B cell (primary cell): ENCODE results near the gene HOXC6. TPM values are rescaled to one million over a fixed set of nuclear protein-coding genes. Genes with fewer than 3 reads are reported as not detected.

Experiments
- ATAC-seq: fragments of 200-7000 bp; cut with Tn5 transposase; one replicate; pipeline ENCODE4 v1.10.0; 2021; ENCODE audit warnings: low read depth, mild to moderate bottlenecking, moderate number of reproducible peaks, moderate library complexity
- CTCF ChIA-PET: fragments of 350-600 bp; sonication (Branson Sonifier 250); formaldehyde crosslinking; loops from one replicate; lab custom pipeline; 2021; ENCODE audit warnings: antibody characterized with exemption, inconsistent platforms; lab: Charles Lee
- POLR2A ChIA-PET: fragments of 350-600 bp; sonication (Branson Sonifier 250); formaldehyde crosslinking; loops from one replicate; lab custom pipeline; 2021; ENCODE audit warnings: antibody characterized with exemption; lab: Charles Lee
- DNase-seq: peaks from one replicate; pipeline ENCODE4 v3.0.0; 2013
- H2AFZ ChIP-seq: 2 replicates; pipeline ENCODE4 v1.6.1; 2012; ENCODE audit warnings: mild to moderate bottlenecking, low read depth, low read length; ENCODE audit not compliant: insufficient read depth, poor library complexity, severe bottlenecking
- H3K27ac ChIP-seq, 2 donors: 1 replicate in 1 of 2; 2 replicates in 1 of 2; pipeline ENCODE4 v1.5.1; 2012 to 2013; ENCODE audit warnings: low read length in 2 of 2, mild to moderate bottlenecking in 2 of 2, moderate library complexity in 1 of 2
- H3K27me3 ChIP-seq, 4 experiments: fragments of 200-600 bp in 1 of 4; sonication (generic) in 1 of 4; replicated peaks in 1 of 4; 1 replicate in 2 of 4; 2 replicates in 2 of 4; pipeline versions ENCODE4 v1.6.1 to v1.7.0; 2013 to 2016; ENCODE audit warnings: low read length in 3 of 4, mild to moderate bottlenecking in 2 of 4, mixed read lengths in 1 of 4, moderate library complexity in 1 of 4; ENCODE audit not compliant: insufficient read depth in 4 of 4, control insufficient read depth in 3 of 4; ENCODE audit errors: control extremely low read depth in 1 of 4
- H3K36me3 ChIP-seq, 2 experiments: replicated peaks in 1 of 2; 1 replicate in 1 of 2; 2 replicates in 1 of 2; pipeline versions ENCODE4 v1.6.1 to v1.7.1; 2013; ENCODE audit warnings: low read length in 1 of 2; ENCODE audit not compliant: insufficient read depth in 2 of 2, control insufficient read depth in 1 of 2; ENCODE audit errors: control extremely low read depth in 1 of 2, extremely low read depth in 1 of 2
- H3K4me1 ChIP-seq, 2 donors: fragments of 200-600 bp in 1 of 2; sonication (generic) in 1 of 2; 1 replicate in 1 of 2; 2 replicates in 1 of 2; pipeline versions ENCODE4 v1.5.1 to v1.6.1; 2013 to 2017; ENCODE audit warnings: low read length in 2 of 2; ENCODE audit not compliant: control insufficient read depth in 2 of 2, insufficient read depth in 2 of 2
- H3K4me2 ChIP-seq: replicated peaks from 2 replicates; pipeline ENCODE3; 2012; ENCODE audit warnings: mild to moderate bottlenecking, low read depth, low read length; ENCODE audit not compliant: poor library complexity, severe bottlenecking
- H3K4me3 ChIP-seq, 5 experiments: fragments of 200-600 bp in 1 of 5; sonication (generic) in 1 of 5; 1 replicate in 3 of 5; 2 replicates in 2 of 5; pipeline versions ENCODE4 v1.5.1 to v1.7.0; 2011 to 2016; ENCODE audit warnings: low read length in 4 of 5, mild to moderate bottlenecking in 4 of 5, low read depth in 2 of 5, control low read depth in 1 of 5, moderate library complexity in 1 of 5; ENCODE audit not compliant: insufficient read depth in 1 of 5; ENCODE audit errors: control extremely low read depth in 1 of 5, extremely low read depth in 1 of 5
- H3K79me2 ChIP-seq: fragments of 200-600 bp; sonication (generic); one replicate; pipeline ENCODE4 v1.6.0; 2016; ENCODE audit warnings: low read length; ENCODE audit not compliant: control insufficient read depth, insufficient read depth
- H3K9ac ChIP-seq: fragments of 200-600 bp; sonication (generic); 2 replicates; pipeline ENCODE4 v1.6.1; 2017; ENCODE audit warnings: mild to moderate bottlenecking, low read length, moderate library complexity
- H3K9me3 ChIP-seq, 3 donors: one replicate each; pipeline versions ENCODE4 v1.6.1 to v1.7.1; 2013; ENCODE audit warnings: low read length in 2 of 3; ENCODE audit not compliant: control insufficient read depth in 2 of 3, insufficient read depth in 1 of 3; ENCODE audit errors: control extremely low read depth in 1 of 3
- H4K20me1 ChIP-seq: 2 replicates; pipeline ENCODE4 v1.6.0; 2012; ENCODE audit warnings: mild to moderate bottlenecking, low read length; ENCODE audit not compliant: insufficient read depth, control insufficient read depth, poor library complexity, severe bottlenecking
- H3K27ac Mint-ChIP-seq: one replicate; pipeline ENCODE4 v1.8.0; 2021; ENCODE audit warnings: mixed read lengths
- H3K27me3 Mint-ChIP-seq: one replicate; pipeline ENCODE4 v1.8.0; 2021; ENCODE audit warnings: mixed read lengths
- H3K4me1 Mint-ChIP-seq: one replicate; pipeline ENCODE4 v1.8.0; 2021; ENCODE audit warnings: mixed read lengths
- H3K4me3 Mint-ChIP-seq: one replicate; pipeline ENCODE4 v1.8.0; 2021; ENCODE audit warnings: mixed read lengths
- H3K9me3 Mint-ChIP-seq: one replicate; pipeline ENCODE4 v1.8.0; 2022; ENCODE audit warnings: mixed read lengths; ENCODE audit not compliant: insufficient read depth
- CTCF ChIP-seq: fragments of 200-600 bp; IDR thresholded peaks from one replicate; pipeline ENCODE4 v1.8.0; 2022; ENCODE audit warnings: antibody characterized with exemption, mild to moderate bottlenecking
- EZH2 ChIP-seq: IDR thresholded peaks from 2 replicates; pipeline ENCODE4 v1.6.1; 2012; ENCODE audit warnings: borderline replicate concordance, low read depth, mild to moderate bottlenecking, moderate library complexity, low read length; ENCODE audit not compliant: insufficient read depth, poor library complexity, severe bottlenecking
- WGBS: methylation state at CpG from one replicate; pipeline ENCODE4 v1.1.5; 2013; ENCODE audit warnings: missing lambda C conversion rate; ENCODE audit not compliant: insufficient coverage; 5-methylcytosine and 5-hydroxymethylcytosine counted together
- intact Hi-C: fragments of 100-400 bp; cut with micrococcal nuclease; formaldehyde crosslinking; loops from one replicate; pipeline ENCODE4 v1.10.0; 2022
- polyA plus RNA-seq: library from polyadenylated mRNA; depleted of rRNA; stranded (reverse); fragments of >200 nt; gene quantifications from 2 replicates; pipeline ENCODE4 v1.2.3, GENCODE V29; 2012
- total RNA-seq, 2 donors: library from RNA; stranded (reverse); fragments of 120-200 nt in 1 of 2; gene quantifications; 1 replicate in 1 of 2; 2 replicates in 1 of 2; pipeline versions ENCODE4 v1.2.3 to v1.2.4, GENCODE V29; 2013 to 2022

HOXC6 gene
- total and polyA plus RNA-seq, 2 donors (not counting 1 experiment from before 2014, with no cell fraction given) = not detected

- H3K27me3 Mint-ChIP-seq = peaks cover 92% of the 10 kb centered on the region
- peaks cover 0 to 66% (median 0%) of the 10 kb centered on the region in 3 donors for H3K9me3 ChIP-seq
- ATAC-seq (peak; percentile 14), DNase-seq (peak; percentile 44)
- H3K36me3 ChIP-seq = no peaks in the 10 kb centered on the region
- H3K27ac Mint-ChIP-seq = no peak overlapping the region
- no peak overlapping the region for H3K9ac ChIP-seq
- H3K27me3 ChIP-seq = peaks cover 0 to 98% (median 90%) of the 10 kb centered on the region in 4 experiments
- CTCF ChIA-PET = interaction anchor here (1.0 to 2.8 kb wide), 5 partner anchors 17 to 202 kb away, joined by 3 to 11 read pairs (median 5); partner anchors contain the start of gene HOXC5
- 2% methylated on average over 13 of the region's 28 CpGs for WGBS
- H3K4me2 ChIP-seq = peak overlapping the region; percentile 37
- H3K9me3 Mint-ChIP-seq = no peaks in the 10 kb centered on the region
- peaks cover 25 to 50% of the 10 kb centered on the region in 2 donors for H3K4me1 ChIP-seq
- POLR2A ChIA-PET = no interaction called here
- H3K79me2 ChIP-seq = no peaks in the 10 kb centered on the region
- H2AFZ ChIP-seq = no peak overlapping the region
- intact Hi-C loops = loop anchor here (5.0 kb wide), 1 partner anchor 47 kb away; no protein-coding TSS in a partner anchor
- no peak overlapping the region for H3K4me3 ChIP-seq
- H4K20me1 ChIP-seq = no peaks in the 10 kb centered on the region
- no peak overlapping the region for H3K27ac ChIP-seq
- H3K4me3 Mint-ChIP-seq = peak overlapping the region; percentile 18
- H3K4me1 Mint-ChIP-seq = peaks cover 34% of the 10 kb centered on the region
- TF ChIP-seq CTCF (peak; percentile 26), EZH2 (peak; percentile 30)
Measured at GRCh38 chr12:53989227-53990113, 38.8 kb upstream of the HOXC6 start.
